ENCODE data around the gene LIN52. TPM values are rescaled to one million over a fixed set of nuclear protein-coding genes. Genes with fewer than 3 reads are reported as not detected.

Gene LIN52
- total and polyA plus RNA-seq, 2 of the 13 experiments (the other 11 are each of a cell fraction or from before 2014, with no cell fraction given): 11.4 to 23.3 TPM

- ChIA-PET POLR2A (no interaction called here), CTCF (ENCODE audit: low intra/inter-chr PET ratio, low total read pairs) (no interaction called here)
- ATAC-seq (no peak), DNase-seq (ENCODE audit: low spot score) (no peak), FAIRE-seq (no peak)
- H3K9ac ChIP-seq (ENCODE audit: insufficient read depth, low read depth, low read length): no peak overlapping the region
- no peaks in the 10 kb centered on the region for H3K36me3 ChIP-seq (replicated peaks in 1 of 2; ENCODE audit: control insufficient read depth in 1 of 2, insufficient read depth in 2 of 2, low read length in 2 of 2)
- no peak for TF ChIP-seq ZNF670 (CRISPR knock-in tag; IDR thresholded peaks at IDR 0.05; ENCODE audit: borderline replicate concordance)
- TF ChIP-seq DZIP1 (CRISPR knock-in tag; IDR thresholded peaks at IDR 0.05): no peak
- TF ChIP-seq FOXJ3 (CRISPR knock-in tag; IDR thresholded peaks at IDR 0.05; ENCODE audit: borderline replicate concordance): no peak
- TF ChIP-seq ZFYVE20 (CRISPR knock-in tag; IDR thresholded peaks at IDR 0.05; ENCODE audit: borderline replicate concordance, low read depth): no peak
- TF ChIP-seq RFX1 (IDR thresholded peaks at IDR 0.05): no peak
- no peak for TF ChIP-seq GATAD1 (CRISPR knock-in tag; IDR thresholded peaks at IDR 0.05)
- no peak for TF ChIP-seq ZNF335 (CRISPR knock-in tag; IDR thresholded peaks at IDR 0.05)
- TF ChIP-seq ZNF333 (CRISPR knock-in tag; IDR thresholded peaks at IDR 0.05; ENCODE audit: borderline replicate concordance): no peak
- TF ChIP-seq SOX6 (IDR thresholded peaks at IDR 0.05): no peak
- TF ChIP-seq SOX6 (CRISPR knock-in tag; IDR thresholded peaks at IDR 0.05): no peak
- no peak for TF ChIP-seq KAT8 (CRISPR knock-in tag; IDR thresholded peaks at IDR 0.05)
- TF ChIP-seq TSC22D2 (CRISPR knock-in tag; IDR thresholded peaks at IDR 0.05; ENCODE audit: borderline replicate concordance): no peak
- no peak for TF ChIP-seq ZNF503 (CRISPR knock-in tag; IDR thresholded peaks at IDR 0.05)
- no peak for TF ChIP-seq EEA1 (CRISPR knock-in tag; IDR thresholded peaks at IDR 0.05; ENCODE audit: borderline replicate concordance)
- no peak overlapping the region for H2AFZ ChIP-seq (ENCODE audit: low read length)
- no peak overlapping the region for H3K4me2 ChIP-seq (ENCODE audit: low read depth, low read length)
- H3K9me3 ChIP-seq (ENCODE audit: low read length): peaks cover 8% of the 10 kb centered on the region; the same call in 1 of the 2 replicates
- no TSS peak for BruUV-seq (replicated peaks)
- in situ Hi-C loops (cut with HindIII; ENCODE audit: extremely low pct_ligation_motif_present, low pct_unique_long_range_greater_than_20kb) (no loop called here), intact Hi-C loops (cut with micrococcal nuclease; ENCODE audit: unreplicated experiment) (no loop called here)
- no peak overlapping the region for H3K27ac ChIP-seq (ENCODE audit: extremely low read length, insufficient read depth, low read length)
- H4K20me1 ChIP-seq (ENCODE audit: insufficient read depth, low read length): no peaks in the 10 kb centered on the region
- H3K27me3 ChIP-seq (ENCODE audit: control insufficient read depth in 1 of 2, insufficient read depth in 2 of 2, low read length in 2 of 2): peaks cover 2 to 22% of the 10 kb centered on the region in 2 experiments; a peak in 2 of 5 replicates
- 1% methylated on average over 4 of the region's 4 CpGs for WGBS (ENCODE audit: low lambda C conversion rate)
- H3K4me1 ChIP-seq (ENCODE audit: insufficient read depth, low read length): no peaks in the 10 kb centered on the region
- no peak overlapping the region for H3K4me3 ChIP-seq (replicated peaks in 1 of 3; ENCODE audit: insufficient read depth in 1 of 3, low read depth in 2 of 3, low read length in 3 of 3)
- H3K79me2 ChIP-seq (ENCODE audit: insufficient read depth, low read length): no peaks in the 10 kb centered on the region
Measured at GRCh38 chr14:74235017-74235416, 150.3 kb downstream of the LIN52 start.

All from HepG2 (cell line).